Measurements from ENCODE around the gene GNAT1.

The GNAT1 gene

DNA sequence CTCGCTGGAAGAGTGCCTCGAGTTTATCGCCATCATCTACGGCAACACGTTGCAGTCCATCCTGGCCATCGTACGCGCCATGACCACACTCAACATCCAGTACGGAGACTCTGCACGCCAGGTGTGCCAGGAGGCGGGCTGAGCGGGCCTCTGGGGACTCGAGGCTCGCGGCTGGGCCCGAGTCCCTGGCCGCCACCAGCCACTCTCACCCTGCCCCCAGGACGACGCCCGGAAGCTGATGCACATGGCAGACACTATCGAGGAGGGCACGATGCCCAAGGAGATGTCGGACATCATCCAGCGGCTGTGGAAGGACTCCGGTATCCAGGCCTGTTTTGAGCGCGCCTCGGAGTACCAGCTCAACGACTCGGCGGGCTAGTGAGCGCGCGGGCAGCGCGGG is 1.9 kb downstream of the GNAT1 start:
- ATAC-seq (replicated peaks) (no peak), DNase-seq (no peak)
- no peak overlapping the region for H3K4me3 Mint-ChIP-seq
- peaks cover 0 to 9% of the 10 kb centered on the region in 2 donors for H3K4me1 Mint-ChIP-seq (ENCODE audit: low read depth in 2 of 2)
- H3K9me3 Mint-ChIP-seq: no peaks in the 10 kb centered on the region
- peaks cover 4 to 16% of the 10 kb centered on the region in 2 donors for H3K27me3 Mint-ChIP-seq
- peaks cover 9% of the 10 kb centered on the region for H3K36me3 Mint-ChIP-seq (ENCODE audit: insufficient read depth)
- no peak overlapping the region for H3K27ac Mint-ChIP-seq

DNA sequence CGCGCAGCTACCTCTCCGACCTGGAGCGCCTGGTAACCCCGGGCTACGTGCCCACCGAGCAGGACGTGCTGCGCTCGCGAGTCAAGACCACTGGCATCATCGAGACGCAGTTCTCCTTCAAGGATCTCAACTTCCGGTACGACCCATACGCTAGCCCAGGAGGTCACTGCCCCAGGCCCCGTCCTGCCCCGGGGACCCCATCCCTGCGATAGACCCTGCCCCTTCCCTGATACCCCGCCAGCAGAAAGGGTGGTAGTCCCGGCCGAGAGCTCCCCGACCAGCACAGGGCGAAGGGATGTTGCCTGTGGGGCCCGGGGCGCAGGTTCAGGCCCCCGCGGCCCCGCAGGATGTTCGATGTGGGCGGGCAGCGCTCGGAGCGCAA is 2.3 kb downstream of the GNAT1 start:
- peaks cover 6 to 21% of the 10 kb centered on the region in 2 donors for H3K27me3 Mint-ChIP-seq
- H3K27ac Mint-ChIP-seq: no peak overlapping the region
- H3K36me3 Mint-ChIP-seq (ENCODE audit: insufficient read depth): peaks cover 9% of the 10 kb centered on the region
- DNase-seq (no peak), ATAC-seq (replicated peaks) (no peak)
- H3K4me1 Mint-ChIP-seq (ENCODE audit: low read depth in 2 of 2): peaks cover 0 to 9% of the 10 kb centered on the region in 2 donors
- H3K9me3 Mint-ChIP-seq: no peaks in the 10 kb centered on the region
- H3K4me3 Mint-ChIP-seq: peak overlapping the region in 1 of 2 donors; percentile 60

DNA sequence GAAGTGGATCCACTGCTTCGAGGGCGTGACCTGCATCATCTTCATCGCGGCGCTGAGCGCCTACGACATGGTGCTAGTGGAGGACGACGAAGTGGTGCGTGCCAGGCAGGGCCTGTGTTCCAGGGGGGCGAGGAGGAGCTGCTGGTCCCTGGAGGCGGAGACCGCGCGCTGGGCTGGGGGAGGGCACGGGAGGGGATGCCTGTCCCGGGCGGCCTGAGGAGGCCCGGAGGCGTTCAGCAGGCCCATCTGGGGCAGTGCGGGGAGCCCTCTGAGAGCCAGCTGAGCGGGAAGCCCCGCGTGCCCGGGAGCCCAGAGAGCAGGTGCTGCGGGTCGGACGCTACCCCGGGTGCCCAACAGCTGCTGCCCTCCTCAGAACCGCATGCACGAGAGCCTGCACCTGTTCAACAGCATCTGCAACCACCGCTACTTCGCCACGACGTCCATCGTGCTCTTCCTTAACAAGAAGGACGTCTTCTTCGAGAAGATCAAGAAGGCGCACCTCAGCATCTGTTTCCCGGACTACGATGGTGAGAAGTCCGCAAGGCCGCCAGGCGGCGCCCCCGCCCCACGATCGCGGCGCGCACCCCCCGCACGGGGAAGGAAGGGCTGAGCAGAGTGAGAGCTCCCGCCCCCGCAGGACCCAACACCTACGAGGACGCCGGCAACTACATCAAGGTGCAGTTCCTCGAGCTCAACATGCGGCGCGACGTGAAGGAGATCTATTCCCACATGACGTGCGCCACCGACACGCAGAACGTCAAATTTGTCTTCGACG is 2.9 kb downstream of the GNAT1 start:
- peak; percentile 86 for ATAC-seq (replicated peaks)
- H3K27ac Mint-ChIP-seq: peak overlapping the region in 1 of 2 donors; percentile 58
- peak overlapping the region; percentile 45 to 60 for H3K4me3 Mint-ChIP-seq
- peaks cover 11% of the 10 kb centered on the region for H3K36me3 Mint-ChIP-seq (ENCODE audit: insufficient read depth)
- H3K4me1 Mint-ChIP-seq (ENCODE audit: low read depth in 2 of 2): peaks cover 0 to 9% of the 10 kb centered on the region in 2 donors
- H3K9me3 Mint-ChIP-seq: no peaks in the 10 kb centered on the region
- H3K27me3 Mint-ChIP-seq: peaks cover 12 to 27% of the 10 kb centered on the region in 2 donors
- peak; percentile 81 to 85 (median 83) for DNase-seq

DNA sequence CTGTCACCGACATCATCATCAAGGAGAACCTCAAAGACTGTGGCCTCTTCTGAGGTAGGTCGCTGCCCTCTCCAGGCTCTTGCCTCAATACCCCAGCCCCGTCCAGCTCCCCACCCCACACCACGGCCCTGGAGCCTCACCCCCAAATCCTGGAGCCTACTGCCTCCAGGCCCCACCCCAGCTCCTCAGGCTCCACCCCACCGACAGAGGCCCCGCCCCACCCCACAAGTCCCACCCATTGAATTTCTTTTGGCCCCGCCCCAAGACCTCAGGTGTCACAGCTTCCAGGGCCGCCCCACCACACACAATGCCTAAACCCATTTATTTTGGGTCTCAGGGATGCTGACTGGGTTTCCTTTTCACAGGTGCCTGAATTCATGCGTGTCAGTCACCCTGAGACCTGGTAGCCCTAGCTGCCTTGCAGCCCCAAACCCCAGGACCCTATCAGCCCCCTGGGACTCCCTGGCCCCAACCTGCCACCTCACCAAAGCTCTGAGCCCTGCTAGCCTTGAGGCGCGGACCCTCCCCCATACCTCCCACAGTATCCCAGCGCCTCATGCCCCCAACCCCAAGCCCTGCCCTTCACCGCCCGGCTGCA is 3.6 kb downstream of the GNAT1 start:
- H3K4me3 Mint-ChIP-seq: peak overlapping the region; percentile 45 to 60
- peaks cover 14 to 30% of the 10 kb centered on the region in 2 donors for H3K27me3 Mint-ChIP-seq

DNA sequence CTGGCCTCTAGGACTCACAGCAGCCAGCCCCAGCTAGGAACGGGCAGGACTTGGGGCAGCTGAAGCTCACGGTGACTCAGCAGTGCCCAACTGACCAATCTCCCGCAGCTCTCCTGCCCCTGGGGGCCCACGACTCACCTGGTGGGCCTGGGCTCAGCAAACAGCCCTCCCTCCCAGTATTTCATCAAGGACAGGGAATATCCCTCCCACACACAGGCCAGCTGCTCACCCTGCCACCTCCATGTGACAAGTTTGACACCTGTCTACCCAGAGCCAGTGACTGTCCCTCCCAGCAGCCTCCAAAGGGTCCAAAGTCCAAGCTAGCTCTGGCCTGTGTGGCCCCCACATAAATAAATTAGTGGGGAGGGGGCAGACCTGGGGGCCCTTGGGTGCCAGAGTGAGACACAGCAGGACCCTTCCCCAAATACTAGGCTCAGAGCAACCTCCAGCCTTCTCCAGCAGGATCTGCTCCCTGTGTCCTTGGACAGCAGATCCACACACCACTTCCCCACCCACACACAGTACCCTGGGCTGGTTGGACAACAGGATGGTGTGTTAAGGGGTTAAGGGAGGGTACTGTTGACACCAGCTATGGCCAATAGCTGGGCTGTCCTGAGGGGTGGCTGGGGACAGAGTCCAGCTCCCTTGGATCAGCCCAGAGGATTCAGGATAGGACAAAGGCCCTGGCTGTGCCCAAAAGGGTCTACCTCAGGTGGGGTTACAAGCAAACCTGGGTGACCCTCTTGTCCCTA is 4.3 kb downstream of the GNAT1 start:
- DNase-seq: no peak
- Mint-ChIP-seq H3K36me3 (ENCODE audit: insufficient read depth) (peaks cover 12% of the 10 kb centered on the region), H3K9me3 (no peaks in the 10 kb centered on the region), H3K4me1 (ENCODE audit: low read depth in 2 of 2) (peaks cover 0 to 9% of the 10 kb centered on the region in 2 donors), H3K27ac (no peak overlapping the region), H3K4me3 (no peak overlapping the region), H3K27me3 (peaks cover 18 to 34% of the 10 kb centered on the region in 2 donors)
- ATAC-seq (replicated peaks): no peak

More for the DNA sequence above, 3.6 kb downstream of the GNAT1 start:
- Mint-ChIP-seq H3K27ac (peak overlapping the region in 1 of 2 donors; percentile 58), H3K36me3 (ENCODE audit: insufficient read depth) (peaks cover 11% of the 10 kb centered on the region), H3K4me1 (ENCODE audit: low read depth in 2 of 2) (peaks cover 0 to 9% of the 10 kb centered on the region in 2 donors), H3K9me3 (no peaks in the 10 kb centered on the region)
- DNase-seq (peak in 1 of 3 experiments; percentile 23), ATAC-seq (replicated peaks) (no peak)

DNA sequence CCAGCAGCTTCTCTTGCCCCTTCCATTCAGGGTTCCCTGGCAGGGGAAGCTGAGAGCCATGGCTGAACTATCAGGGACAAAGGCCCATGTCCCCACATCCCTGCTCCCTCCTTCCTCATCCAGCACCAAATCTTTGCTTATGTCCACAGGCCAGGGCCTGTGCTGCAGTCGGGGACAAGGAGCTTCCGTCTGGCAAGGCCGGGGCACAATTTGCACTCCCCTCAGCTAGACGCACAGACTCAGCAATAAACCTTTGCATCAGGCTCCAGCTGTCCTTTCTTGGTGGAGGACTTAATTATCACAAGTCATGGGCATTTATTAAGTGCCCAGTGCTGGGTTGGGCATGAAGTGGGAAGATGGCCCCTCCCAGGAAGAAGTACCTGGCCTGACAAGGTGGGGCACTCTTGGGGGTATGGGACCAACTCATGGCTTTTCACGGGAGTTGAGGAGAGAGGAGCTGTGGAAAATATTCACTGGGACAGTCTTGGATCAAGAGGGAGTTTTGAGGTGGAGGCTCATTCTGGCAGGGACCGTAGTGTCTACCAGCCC is 4.9 kb downstream of the GNAT1 start:
- Mint-ChIP-seq H3K4me3 (no peak overlapping the region), H3K27ac (peak overlapping the region in 1 of 2 donors; percentile 8), H3K9me3 (no peaks in the 10 kb centered on the region), H3K36me3 (ENCODE audit: insufficient read depth) (peaks cover 15% of the 10 kb centered on the region), H3K27me3 (peaks cover 24 to 40% of the 10 kb centered on the region in 2 donors), H3K4me1 (ENCODE audit: low read depth in 2 of 2) (peaks cover 0 to 9% of the 10 kb centered on the region in 2 donors)
- DNase-seq (no peak), ATAC-seq (replicated peaks) (no peak)

DNA sequence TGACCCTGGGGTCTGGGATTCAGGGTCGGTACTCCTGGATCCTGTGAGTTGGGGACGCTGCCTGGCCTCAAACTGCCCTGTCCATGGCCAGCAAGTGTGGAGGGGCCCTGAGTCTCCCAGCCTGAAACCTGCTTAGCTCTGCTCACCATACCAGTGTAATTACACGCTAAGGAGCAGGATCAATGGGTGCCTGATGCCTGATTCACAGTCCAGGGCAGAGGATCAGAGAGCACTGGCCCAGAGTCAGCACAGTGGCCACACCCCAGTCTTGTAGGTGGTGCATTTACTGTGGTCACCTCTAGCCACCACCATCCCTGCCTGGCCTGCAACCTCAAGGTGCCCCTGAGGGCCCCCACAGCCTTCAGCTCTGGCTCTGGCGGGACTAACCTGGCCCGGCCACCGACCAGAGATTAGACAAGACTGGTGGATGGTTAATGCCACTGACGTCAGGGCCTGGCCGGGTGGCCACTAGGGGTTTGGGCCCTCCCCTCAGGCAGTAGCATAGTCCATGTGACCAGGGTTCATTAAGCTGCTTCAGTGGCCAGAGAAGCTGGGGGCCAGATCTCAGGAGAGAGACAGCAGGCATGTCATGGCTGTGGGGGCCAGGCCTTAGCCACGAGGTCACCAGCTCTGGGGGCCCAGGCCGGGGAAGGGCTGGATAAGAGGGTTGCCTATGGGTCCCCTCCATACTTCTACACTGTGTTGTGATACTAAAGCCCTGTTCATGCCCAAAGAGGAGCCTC is 10.3 kb downstream of the GNAT1 start:
- H3K4me3 Mint-ChIP-seq: no peak overlapping the region
- DNase-seq (no peak), ATAC-seq (replicated peaks) (no peak)
- H3K9me3 Mint-ChIP-seq: no peaks in the 10 kb centered on the region
- peaks cover 0 to 2% of the 10 kb centered on the region in 2 donors for H3K4me1 Mint-ChIP-seq (ENCODE audit: low read depth in 2 of 2)
- H3K36me3 Mint-ChIP-seq (ENCODE audit: insufficient read depth): peaks cover 6% of the 10 kb centered on the region
- no peak overlapping the region for H3K27ac Mint-ChIP-seq
- H3K27me3 Mint-ChIP-seq: peaks cover 50 to 85% of the 10 kb centered on the region in 2 donors

DNA sequence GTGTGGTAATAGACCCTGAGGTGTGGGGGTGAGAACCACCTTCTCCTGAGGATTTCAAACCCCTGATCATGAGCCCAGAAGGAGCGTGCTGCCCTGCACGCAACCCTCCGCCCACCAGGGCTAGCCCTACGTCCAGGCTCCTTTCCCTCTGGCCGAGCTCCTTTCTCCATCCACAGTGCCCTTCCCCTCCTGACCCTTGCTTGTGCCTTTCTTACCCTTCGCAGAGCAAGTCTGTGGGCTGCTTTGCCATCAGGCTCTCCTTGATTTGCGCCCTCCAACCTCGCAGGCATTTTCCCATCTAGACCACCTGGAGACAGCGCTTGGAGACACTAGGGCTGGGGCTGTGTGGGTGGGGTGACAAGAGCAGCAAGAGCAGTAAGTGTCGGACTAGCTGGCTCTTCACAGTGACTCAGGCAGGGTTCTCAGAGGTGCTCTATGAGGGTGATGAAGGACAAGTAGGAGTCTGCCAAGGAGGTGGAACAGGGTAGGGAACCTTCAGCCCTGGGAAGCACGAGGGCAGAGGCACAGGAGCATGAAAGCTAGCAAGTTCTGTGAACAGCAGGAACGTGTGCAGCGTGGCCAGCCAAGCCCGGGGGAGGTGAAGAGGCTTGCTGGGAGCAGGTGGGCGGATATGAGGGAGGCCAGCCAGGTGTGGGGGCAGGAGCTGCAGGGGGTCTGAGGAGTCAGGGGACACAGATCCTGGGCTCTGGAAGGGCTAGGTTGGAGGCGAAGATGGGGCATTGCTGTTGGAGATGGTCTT is 11.1 kb downstream of the GNAT1 start:
- no peak overlapping the region for H3K4me3 Mint-ChIP-seq

DNA sequence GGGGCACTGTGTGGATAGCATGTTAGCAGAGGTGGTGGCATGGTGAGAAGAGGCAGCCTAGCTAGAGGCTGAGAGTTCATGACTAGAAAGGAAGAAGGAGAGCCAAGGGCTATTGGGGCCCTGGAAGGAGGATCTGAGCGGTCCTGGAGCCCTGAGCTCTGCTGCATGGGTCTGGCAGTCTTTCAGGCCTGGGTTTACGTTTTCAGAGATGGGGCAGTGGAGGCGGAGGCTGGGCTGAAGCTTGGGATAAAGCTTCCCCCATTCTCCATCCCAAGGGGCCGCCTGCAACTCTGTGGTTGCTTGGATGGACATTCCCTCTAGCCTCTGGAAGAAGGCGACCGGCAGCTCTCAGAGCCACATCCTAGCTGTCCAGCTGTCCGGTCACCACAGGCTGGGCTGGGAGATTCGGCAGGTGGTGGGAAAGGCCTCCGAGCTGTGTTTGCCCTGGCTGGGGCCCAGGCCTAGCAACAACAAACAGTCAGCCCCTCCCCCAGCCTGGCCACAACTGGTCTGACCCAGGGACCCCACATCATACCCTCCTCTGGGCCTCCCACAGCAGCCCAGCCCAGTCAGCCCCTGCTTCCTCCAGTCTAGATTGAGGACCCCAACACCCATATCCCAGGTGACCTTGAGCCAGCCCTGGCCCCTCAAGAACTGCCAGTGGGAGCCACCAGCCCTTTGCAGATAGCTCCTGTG is 11.9 kb downstream of the GNAT1 start:
- Mint-ChIP-seq H3K4me1 (ENCODE audit: low read depth in 2 of 2) (peaks cover 0 to 2% of the 10 kb centered on the region in 2 donors), H3K36me3 (ENCODE audit: insufficient read depth) (peaks cover 6% of the 10 kb centered on the region), H3K9me3 (no peaks in the 10 kb centered on the region), H3K4me3 (no peak overlapping the region), H3K27ac (no peak overlapping the region), H3K27me3 (peaks cover 59 to 82% of the 10 kb centered on the region in 2 donors)
- DNase-seq (no peak), ATAC-seq (replicated peaks) (no peak)

More for the DNA sequence above, 11.1 kb downstream of the GNAT1 start:
- Mint-ChIP-seq H3K27ac (no peak overlapping the region), H3K27me3 (peaks cover 58 to 87% of the 10 kb centered on the region in 2 donors), H3K36me3 (ENCODE audit: insufficient read depth) (peaks cover 6% of the 10 kb centered on the region), H3K4me1 (ENCODE audit: low read depth in 2 of 2) (peaks cover 0 to 2% of the 10 kb centered on the region in 2 donors), H3K9me3 (no peaks in the 10 kb centered on the region)
- no peak for ATAC-seq (replicated peaks)
- DNase-seq: no peak

DNA sequence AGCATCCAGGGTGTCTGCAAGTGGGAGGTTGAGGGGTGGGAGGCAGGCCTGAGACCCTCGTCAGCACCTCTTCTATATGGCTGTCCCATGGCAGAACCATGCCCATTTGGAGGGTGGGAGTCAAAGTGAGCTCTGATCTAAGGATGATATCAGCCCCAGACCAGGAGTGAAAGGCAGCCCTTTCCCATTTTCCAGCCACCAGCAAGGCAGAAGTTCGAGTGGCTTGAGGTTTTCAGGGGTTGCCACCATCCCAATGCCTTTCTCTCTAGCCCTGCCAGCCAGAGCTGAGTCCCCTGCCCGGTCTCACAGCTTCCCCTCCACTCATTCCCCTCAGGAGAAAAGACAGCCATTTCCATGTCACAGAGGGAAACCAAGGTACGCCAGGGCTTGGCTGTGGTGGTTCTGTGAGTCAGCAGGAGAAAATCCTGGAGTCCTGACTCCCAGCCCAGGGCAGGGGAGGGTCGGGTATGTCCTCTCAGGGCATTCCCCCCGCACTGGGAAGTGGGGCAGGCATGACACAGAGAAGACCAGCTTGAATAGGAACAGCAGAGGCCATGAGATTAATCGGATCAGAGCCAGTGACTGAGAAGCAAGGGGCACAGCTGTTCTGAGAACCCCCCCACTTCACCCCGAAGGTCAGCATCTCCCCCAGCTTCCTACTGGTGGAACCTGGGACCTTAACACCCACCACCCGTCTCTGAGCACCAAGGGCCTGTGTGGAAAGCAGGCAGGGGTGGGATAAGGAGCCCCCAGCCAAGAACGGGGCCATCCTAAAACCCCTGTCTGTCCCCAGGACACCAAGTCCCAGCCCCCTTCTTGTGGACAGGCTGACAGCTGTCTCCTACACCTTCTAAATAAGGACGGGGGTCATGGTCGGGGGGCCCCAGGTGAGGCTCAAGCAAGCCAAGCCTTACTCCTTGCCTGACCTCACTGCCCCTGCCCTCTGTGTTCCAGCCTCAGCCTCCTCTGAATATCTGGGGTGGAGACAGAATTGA is 12.7 kb downstream of the GNAT1 start:
- Mint-ChIP-seq H3K9me3 (no peaks in the 10 kb centered on the region), H3K36me3 (ENCODE audit: insufficient read depth) (peaks cover 4% of the 10 kb centered on the region), H3K4me1 (ENCODE audit: low read depth in 2 of 2) (peaks cover 0 to 2% of the 10 kb centered on the region in 2 donors), H3K27ac (no peak overlapping the region), H3K4me3 (no peak overlapping the region), H3K27me3 (peaks cover 60 to 74% of the 10 kb centered on the region in 2 donors)
- DNase-seq: no peak
- ATAC-seq (replicated peaks): no peak

DNA sequence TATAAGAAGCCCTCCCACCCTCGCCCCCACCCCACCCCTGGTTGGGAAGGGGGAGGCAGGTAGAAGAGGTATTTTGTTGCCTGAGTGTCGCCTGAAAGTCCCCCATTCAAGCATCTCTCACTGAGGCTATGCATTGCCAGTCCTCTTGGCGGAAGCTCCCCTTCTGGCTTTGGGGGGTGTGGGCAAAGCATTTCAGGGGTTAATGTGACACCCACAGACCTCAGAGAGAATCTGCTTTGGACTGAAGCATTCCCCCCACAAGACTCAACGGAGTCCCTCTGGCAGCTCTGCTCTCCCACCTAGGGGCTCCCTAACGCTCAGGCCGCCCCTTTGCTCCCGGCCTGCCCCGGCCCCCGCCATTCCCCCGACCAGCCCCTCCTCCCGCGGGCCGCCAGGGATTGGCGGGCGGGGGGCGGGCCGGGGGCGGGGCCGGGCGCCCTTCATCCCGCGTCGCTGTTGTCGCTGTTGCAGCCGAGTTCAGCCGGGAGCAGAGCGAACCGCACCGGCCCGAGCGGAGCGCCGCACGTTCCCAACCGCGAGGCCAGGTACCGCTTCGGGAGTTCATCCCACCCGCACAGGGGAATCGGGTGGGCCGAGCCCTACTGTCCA is 13.5 kb downstream of the GNAT1 start, which contains the start of gene SLC38A3:
SLC38A3 (plus strand) TSS at position 468 of the 609 bp plus-strand sequence. CDS start 8,929 bp downstream, outside the sequence.
- Mint-ChIP-seq H3K9me3 (no peaks in the 10 kb centered on the region), H3K4me3 (peak within 1 kb of the TSS; percentile 37 to 49), H3K27ac (no peak within 1 kb of the TSS), H3K4me1 (ENCODE audit: low read depth in 2 of 2) (peaks cover 0 to 2% of the 10 kb centered on the region in 2 donors), H3K36me3 (ENCODE audit: insufficient read depth) (peaks cover 4% of the 10 kb centered on the region), H3K27me3 (peaks cover 55 to 73% of the 10 kb centered on the region in 2 donors)
- no peak for DNase-seq
- peak; percentile 48 for ATAC-seq (replicated peaks)

All from effector memory CD8-positive, alpha-beta T cell (primary cell).